Hepatocyte (in vitro differentiated cells): ENCODE data around the gene SIRT5. TPM values are rescaled to one million over a fixed set of nuclear protein-coding genes. Genes with fewer than 3 reads are reported as not detected.

ENCODE experiments used
- DNase-seq: peaks from one replicate; pipeline ENCODE4 v3.0.0-alpha.2; 2016; ENCODE audit warnings: low spot score
- H2AFZ ChIP-seq: fragments of 200-600 bp; sonication (generic); 2 replicates; pipeline ENCODE4 v1.6.0; 2016; ENCODE audit warnings: antibody characterized with exemption, mild to moderate bottlenecking
- H3K27ac ChIP-seq: fragments of 200-600 bp; sonication (generic); 2 replicates; pipeline ENCODE4 v1.5.1; 2016; ENCODE audit warnings: mild to moderate bottlenecking
- H3K27me3 ChIP-seq: fragments of 200-600 bp; sonication (generic); 2 replicates; pipeline ENCODE4 v1.6.1; 2016
- H3K36me3 ChIP-seq: fragments of 200-600 bp; sonication (generic); replicated peaks from 2 replicates; pipeline ENCODE4 v1.5.1; 2016; ENCODE audit warnings: low read depth; ENCODE audit not compliant: insufficient read depth
- H3K4me1 ChIP-seq: fragments of 200-600 bp; sonication (generic); 2 replicates; pipeline ENCODE4 v1.5.1; 2016; ENCODE audit warnings: mild to moderate bottlenecking, moderate library complexity; ENCODE audit not compliant: insufficient read depth
- H3K4me2 ChIP-seq: fragments of 200-600 bp; sonication (generic); 2 replicates; pipeline ENCODE4 v1.6.0; 2016
- H3K4me3 ChIP-seq: fragments of 200-600 bp; sonication (generic); 2 replicates; pipeline ENCODE4 v1.5.1; 2016; ENCODE audit warnings: mild to moderate bottlenecking
- H3K79me2 ChIP-seq: fragments of 200-600 bp; sonication (generic); 2 replicates; pipeline ENCODE4 v1.6.0; 2017; ENCODE audit warnings: mild to moderate bottlenecking
- H3K9me2 ChIP-seq: fragments of 200-600 bp; sonication (generic); replicated peaks from 2 replicates; pipeline ENCODE4 v1.6.0; 2017; ENCODE audit warnings: mild to moderate bottlenecking; ENCODE audit not compliant: insufficient read depth
- H3K9me3 ChIP-seq: fragments of 200-600 bp; sonication (generic); 2 replicates; pipeline ENCODE4 v1.5.1; 2016; ENCODE audit warnings: low read depth, mild to moderate bottlenecking
- H4K20me1 ChIP-seq: fragments of 200-600 bp; sonication (generic); 2 replicates; pipeline ENCODE4 v1.6.0; 2016; ENCODE audit warnings: mild to moderate bottlenecking; ENCODE audit not compliant: insufficient read depth, poor library complexity, severe bottlenecking
- CTCF ChIP-seq: fragments of 200-600 bp; sonication (generic); IDR thresholded peaks from 2 replicates; pipeline ENCODE4 v1.5.1; 2016; ENCODE audit warnings: antibody characterized with exemption, mild to moderate bottlenecking; ENCODE audit not compliant: poor library complexity
- EZH2 ChIP-seq: fragments of 200-600 bp; sonication (generic); IDR thresholded peaks from 2 replicates; pipeline ENCODE4 v1.6.1; 2016; ENCODE audit warnings: antibody characterized with exemption, mild to moderate bottlenecking, borderline replicate concordance
- EZH2phosphoT487 ChIP-seq: fragments of 200-600 bp; sonication (generic); IDR thresholded peaks from one replicate; pipeline ENCODE4 v1.6.1; 2018; ENCODE audit warnings: antibody characterized with exemption, mild to moderate bottlenecking, low read depth, moderate library complexity; ENCODE audit not compliant: unreplicated experiment, severe bottlenecking
- WGBS: methylation state at CpG from one replicate; pipeline ENCODE4 v1.1.6; 2016; ENCODE audit warnings: low lambda C conversion rate; ENCODE audit errors: missing lambda C conversion rate; 5-methylcytosine and 5-hydroxymethylcytosine counted together
- polyA plus RNA-seq: library from polyadenylated mRNA; unstranded; fragments of >200 nt; fragmentation: Nextera tagmentation; extraction: Ambion mirVana; gene quantifications from 2 replicates; pipeline ENCODE4 v1.2.1, GENCODE V29; 2016
- total RNA-seq: library from RNA; depleted of rRNA; stranded (reverse); fragments of >200 nt; gene quantifications from 2 replicates; pipeline ENCODE4 v1.2.3, GENCODE V29; 2014

Gene SIRT5
- total and polyA plus RNA-seq, 2 experiments from 2014 or later = 8.6 to 12.9 TPM

GRCh38 chr6:13559968-13560650 is 14.3 kb upstream of the SIRT5 start:
- H3K79me2 ChIP-seq = no peaks in the 10 kb centered on the region
- H3K36me3 ChIP-seq = no peaks in the 10 kb centered on the region
- H2AFZ ChIP-seq = no peak overlapping the region
- H3K9me3 ChIP-seq = no peaks in the 10 kb centered on the region
- H3K27me3 ChIP-seq = no peaks in the 10 kb centered on the region
- no peak overlapping the region for H3K4me2 ChIP-seq
- TF ChIP-seq EZH2phosphoT487 (no peak), EZH2 (no peak), CTCF (no peak)
- no peak overlapping the region for H3K27ac ChIP-seq
- DNase-seq = no peak
- no peaks in the 10 kb centered on the region for H3K4me1 ChIP-seq
- H3K4me3 ChIP-seq = no peak overlapping the region
- WGBS = 94% methylated on average over 4 of the region's 4 CpGs
- no peaks in the 10 kb centered on the region for H3K9me2 ChIP-seq
- H4K20me1 ChIP-seq = no peaks in the 10 kb centered on the region

GRCh38 chr6:13560651-13561044 is 13.8 kb upstream of the SIRT5 start:
- Histone ChIP-seq H3K4me1 (no peaks in the 10 kb centered on the region), H3K36me3 (no peaks in the 10 kb centered on the region), H3K27me3 (no peaks in the 10 kb centered on the region), H2AFZ (no peak overlapping the region), H4K20me1 (no peaks in the 10 kb centered on the region), H3K4me3 (no peak overlapping the region), H3K9me2 (no peaks in the 10 kb centered on the region), H3K27ac (no peak overlapping the region), H3K79me2 (no peaks in the 10 kb centered on the region), H3K9me3 (no peaks in the 10 kb centered on the region), H3K4me2 (no peak overlapping the region)
- WGBS = 98% methylated on average over 2 of the region's 2 CpGs
- DNase-seq = no peak
- TF ChIP-seq CTCF (no peak), EZH2phosphoT487 (no peak), EZH2 (no peak)

- no peaks in the 10 kb centered on the region for H3K4me1 ChIP-seq
- 72% methylated on average over 10 of the region's 10 CpGs for WGBS
- no peaks in the 10 kb centered on the region for H3K79me2 ChIP-seq
- TF ChIP-seq CTCF (no peak), EZH2 (no peak), EZH2phosphoT487 (no peak)
- no peak overlapping the region for H3K4me2 ChIP-seq
- no peaks in the 10 kb centered on the region for H4K20me1 ChIP-seq
- H3K9me3 ChIP-seq = no peaks in the 10 kb centered on the region
- no peaks in the 10 kb centered on the region for H3K9me2 ChIP-seq
- no peak overlapping the region for H2AFZ ChIP-seq
- no peaks in the 10 kb centered on the region for H3K27me3 ChIP-seq
- H3K36me3 ChIP-seq = no peaks in the 10 kb centered on the region
- no peak overlapping the region for H3K27ac ChIP-seq
- DNase-seq = no peak
- no peak overlapping the region for H3K4me3 ChIP-seq
These were observed 12.7 kb upstream of the SIRT5 start for GRCh38 chr6:13561624-13562267.
